Neural cell (in vitro differentiated cells): ENCODE data around the gene SLC4A3. TPM values are rescaled to one million over a fixed set of nuclear protein-coding genes. Genes with fewer than 3 reads are reported as not detected.

Experiments used
- H2AFZ ChIP-seq: fragments of 200-600, 300-800 bp; sonication (generic), shearing (Covaris generic); 2 replicates; pipeline ENCODE4 v1.6.0; 2014; ENCODE audit warnings: low read depth, mild to moderate bottlenecking, antibody characterized with exemption, low read length, moderate library complexity
- H3F3A ChIP-seq: fragments of 200-600 bp; shearing (Covaris generic); 2 replicates; pipeline ENCODE4 v1.6.1; 2016; ENCODE audit warnings: mild to moderate bottlenecking, moderate library complexity, mixed read lengths, antibody characterized with exemption, low read length; ENCODE audit not compliant: insufficient read depth, poor library complexity, severe bottlenecking
- H3K27ac ChIP-seq: fragments of 200-600, 300-800 bp; sonication (generic), shearing (Covaris generic); 2 replicates; pipeline ENCODE4 v1.5.1; 2014; ENCODE audit warnings: mild to moderate bottlenecking, low read length, moderate library complexity
- H3K27me3 ChIP-seq: fragments of 300-800, 200-600 bp; sonication (generic), shearing (Covaris generic); 2 replicates; pipeline ENCODE4 v1.6.0; 2014; ENCODE audit warnings: mild to moderate bottlenecking, low read depth, low read length, moderate library complexity; ENCODE audit not compliant: insufficient read depth
- H3K36me3 ChIP-seq: fragments of 300-800, 200-600 bp; sonication (generic), shearing (Covaris generic); 2 replicates; pipeline ENCODE4 v1.5.1; 2014; ENCODE audit warnings: mild to moderate bottlenecking, antibody characterized with exemption, low read length, moderate library complexity; ENCODE audit not compliant: insufficient read depth
- H3K4me2 ChIP-seq: fragments of 300-800, 200-600 bp; sonication (generic), shearing (Covaris generic); 2 replicates; pipeline ENCODE4 v1.6.0; 2014; ENCODE audit warnings: mild to moderate bottlenecking, low read length
- H3K4me3 ChIP-seq: fragments of 300-800, 200-600 bp; sonication (generic), shearing (Covaris generic); 2 replicates; pipeline ENCODE4 v1.5.1; 2014; ENCODE audit warnings: mild to moderate bottlenecking, low read length, moderate library complexity
- H3K79me2 ChIP-seq: fragments of 200-600 bp; shearing (Covaris generic); replicated peaks from 2 replicates; pipeline ENCODE4 v1.6.0; 2014; ENCODE audit warnings: mild to moderate bottlenecking, low read length, moderate library complexity; ENCODE audit not compliant: insufficient read depth
- H3K9ac ChIP-seq: fragments of 300-800, 200-600 bp; sonication (generic), shearing (Covaris generic); 2 replicates; pipeline ENCODE4 v1.6.1; 2016; ENCODE audit warnings: mild to moderate bottlenecking, low read length, mixed read lengths
- H3K9me2 ChIP-seq: fragments of 200-600 bp; shearing (Covaris generic); 2 replicates; pipeline ENCODE4 v1.6.1; 2016; ENCODE audit warnings: mild to moderate bottlenecking, low read length, mixed read lengths; ENCODE audit not compliant: insufficient read depth
- H3K9me3 ChIP-seq: fragments of 200-600, 300-800 bp; sonication (generic), shearing (Covaris generic); 2 replicates; pipeline ENCODE4 v1.6.1; 2016; ENCODE audit warnings: mild to moderate bottlenecking, mixed run types, low read length, moderate library complexity, mixed read lengths
- H4K20me1 ChIP-seq: fragments of 200-600 bp; shearing (Covaris generic); 2 replicates; pipeline ENCODE4 v1.6.1; 2016; ENCODE audit warnings: mild to moderate bottlenecking, mixed run types; ENCODE audit not compliant: insufficient read depth
- EP300 ChIP-seq: fragments of 450-650 bp; conservative IDR thresholded peaks from 2 replicates; pipeline ENCODE4 v1.6.1; 2014; ENCODE audit warnings: antibody characterized with exemption, mild to moderate bottlenecking, moderate library complexity; ENCODE audit not compliant: poor library complexity, severe bottlenecking
- EZH2 ChIP-seq: fragments of 200-600, 300-800 bp; shearing (Covaris generic), sonication (generic); IDR thresholded peaks from 2 replicates; pipeline ENCODE4 v1.6.1; 2014; ENCODE audit warnings: antibody characterized with exemption, low read length, borderline replicate concordance, mild to moderate bottlenecking; ENCODE audit not compliant: insufficient read depth, poor library complexity, severe bottlenecking
- MXI1 ChIP-seq: fragments of 450-650 bp; conservative IDR thresholded peaks from 2 replicates; pipeline ENCODE4 v1.6.1; 2014; ENCODE audit warnings: antibody characterized with exemption, mild to moderate bottlenecking; ENCODE audit not compliant: poor library complexity, severe bottlenecking
- POLR2AphosphoS5 ChIP-seq: IDR thresholded peaks from 2 replicates; pipeline ENCODE4 v1.6.1; 2012
- RAD21 ChIP-seq: fragments of 450-650 bp; conservative IDR thresholded peaks from 2 replicates; pipeline ENCODE4 v1.6.1; 2014; ENCODE audit warnings: antibody characterized with exemption, mild to moderate bottlenecking, moderate library complexity
- REST ChIP-seq: IDR thresholded peaks from 2 replicates; pipeline ENCODE4 v1.6.1; 2012; ENCODE audit warnings: borderline replicate concordance
- SMC3 ChIP-seq: fragments of 450-650 bp; conservative IDR thresholded peaks from 2 replicates; pipeline ENCODE4 v1.6.1; 2014; ENCODE audit warnings: antibody characterized with exemption, mild to moderate bottlenecking, moderate library complexity; ENCODE audit not compliant: poor library complexity
- TAF1 ChIP-seq: IDR thresholded peaks from 2 replicates; pipeline ENCODE4 v1.6.1; 2012; ENCODE audit warnings: low read depth
- polyA plus RNA-seq: library from polyadenylated mRNA; depleted of rRNA; stranded (reverse); fragments of >200 nt; gene quantifications from 2 replicates; pipeline ENCODE4 v1.2.3, GENCODE V29; 2014
- TF ChIP-seq, protein P1 (sequence below): fragments of 450-650 bp; IDR thresholded peaks from 2 replicates; pipeline ENCODE4 v1.5.1; 2014; ENCODE audit warnings: antibody characterized with exemption, mild to moderate bottlenecking, moderate library complexity; ENCODE audit not compliant: poor library complexity, severe bottlenecking

SLC4A3 gene
- polyA plus RNA-seq, 1 donor from 2014 or later, result 18.7 TPM

- Histone ChIP-seq H4K20me1 (no peaks in the 10 kb centered on the region), H3K9me3 (no peaks in the 10 kb centered on the region), H3K36me3 (no peaks in the 10 kb centered on the region), H2AFZ (no peak overlapping the region), H3K79me2 (no peaks in the 10 kb centered on the region), H3K4me2 (no peak overlapping the region), H3K9ac (no peak overlapping the region), H3K9me2 (no peaks in the 10 kb centered on the region), H3F3A (no peaks in the 10 kb centered on the region), H3K27ac (no peak overlapping the region), H3K27me3 (no peaks in the 10 kb centered on the region), H3K4me3 (no peak overlapping the region)
- no peak for TF ChIP-seq RAD21
- no peak for TF ChIP-seq TAF1
Measured at GRCh38 chr2:219614076-219614860, 13.2 kb upstream of the SLC4A3 start.

DNA sequence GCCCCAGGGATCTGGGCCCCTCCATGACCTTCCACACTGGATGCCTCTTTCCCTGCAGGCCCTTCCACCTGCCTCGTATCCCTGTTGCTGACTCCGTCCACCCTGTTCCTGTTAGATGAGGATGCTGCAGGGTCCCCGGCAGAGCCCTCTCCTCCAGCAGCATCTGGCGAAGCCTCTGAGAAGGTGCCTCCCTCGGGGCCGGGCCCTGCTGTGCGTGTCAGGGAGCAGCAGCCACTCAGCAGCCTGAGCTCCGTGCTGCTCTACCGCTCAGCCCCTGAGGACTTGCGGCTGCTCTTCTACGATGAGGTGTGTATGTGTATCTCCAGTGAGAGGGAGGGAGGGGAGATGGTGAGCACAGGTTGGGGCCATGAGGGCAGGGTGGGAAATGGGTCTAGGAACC lies 12.4 kb upstream of the SLC4A3 start:
- no peaks in the 10 kb centered on the region for H4K20me1 ChIP-seq
- H3K9me3 ChIP-seq, result no peaks in the 10 kb centered on the region
- H3K4me2 ChIP-seq, result no peak overlapping the region
- no peak overlapping the region for H3K4me3 ChIP-seq
- H2AFZ ChIP-seq, result no peak overlapping the region
- H3K9me2 ChIP-seq, result no peaks in the 10 kb centered on the region
- H3K79me2 ChIP-seq, result no peaks in the 10 kb centered on the region
- H3K9ac ChIP-seq, result no peak overlapping the region
- no peak for TF ChIP-seq TAF1
- TF ChIP-seq SMC3, result no peak
- TF ChIP-seq, protein P1, sequence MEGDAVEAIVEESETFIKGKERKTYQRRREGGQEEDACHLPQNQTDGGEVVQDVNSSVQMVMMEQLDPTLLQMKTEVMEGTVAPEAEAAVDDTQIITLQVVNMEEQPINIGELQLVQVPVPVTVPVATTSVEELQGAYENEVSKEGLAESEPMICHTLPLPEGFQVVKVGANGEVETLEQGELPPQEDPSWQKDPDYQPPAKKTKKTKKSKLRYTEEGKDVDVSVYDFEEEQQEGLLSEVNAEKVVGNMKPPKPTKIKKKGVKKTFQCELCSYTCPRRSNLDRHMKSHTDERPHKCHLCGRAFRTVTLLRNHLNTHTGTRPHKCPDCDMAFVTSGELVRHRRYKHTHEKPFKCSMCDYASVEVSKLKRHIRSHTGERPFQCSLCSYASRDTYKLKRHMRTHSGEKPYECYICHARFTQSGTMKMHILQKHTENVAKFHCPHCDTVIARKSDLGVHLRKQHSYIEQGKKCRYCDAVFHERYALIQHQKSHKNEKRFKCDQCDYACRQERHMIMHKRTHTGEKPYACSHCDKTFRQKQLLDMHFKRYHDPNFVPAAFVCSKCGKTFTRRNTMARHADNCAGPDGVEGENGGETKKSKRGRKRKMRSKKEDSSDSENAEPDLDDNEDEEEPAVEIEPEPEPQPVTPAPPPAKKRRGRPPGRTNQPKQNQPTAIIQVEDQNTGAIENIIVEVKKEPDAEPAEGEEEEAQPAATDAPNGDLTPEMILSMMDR, result no peak
- TF ChIP-seq RAD21, result no peak
- TF ChIP-seq POLR2AphosphoS5, result no peak
- TF ChIP-seq EP300, result no peak
- no peak for TF ChIP-seq MXI1
- no peak for TF ChIP-seq REST
- no peak for TF ChIP-seq EZH2
- H3K27me3 ChIP-seq, result no peaks in the 10 kb centered on the region
- no peak overlapping the region for H3K27ac ChIP-seq
- no peaks in the 10 kb centered on the region for H3F3A ChIP-seq
- no peaks in the 10 kb centered on the region for H3K36me3 ChIP-seq
